CD14-positive monocyte (primary cell): ENCODE measurements around the gene PARL. TPM values are rescaled to one million over a fixed set of nuclear protein-coding genes. Genes with fewer than 3 reads are reported as not detected.

Experiments used
- DNase-seq, 3 donors: peaks; one replicate each; pipeline ENCODE4 v3.0.0-alpha.2; 2011 to 2022
- H2AFZ ChIP-seq: 2 replicates; pipeline ENCODE4 v1.6.0; 2012; ENCODE audit warnings: mild to moderate bottlenecking, low read depth, low read length, inconsistent platforms; ENCODE audit not compliant: insufficient read depth, poor library complexity, severe bottlenecking
- H3K27ac ChIP-seq, 2 donors: 1 replicate in 1 of 2; 2 replicates in 1 of 2; pipeline ENCODE4 v1.5.1; 2012 to 2013; ENCODE audit warnings: low read length in 2 of 2, control low read depth in 1 of 2, inconsistent platforms in 1 of 2, low read depth in 1 of 2, mild to moderate bottlenecking in 1 of 2
- H3K27me3 ChIP-seq, 2 donors: one replicate each; pipeline versions ENCODE4 v1.6.0 to v1.6.1; 2011 to 2013; ENCODE audit warnings: low read length in 2 of 2; ENCODE audit not compliant: control insufficient read depth in 2 of 2, insufficient read depth in 2 of 2
- H3K36me3 ChIP-seq, 2 donors: replicated peaks in 1 of 2; 1 replicate in 1 of 2; 2 replicates in 1 of 2; pipeline versions ENCODE4 v1.5.1 to v1.6.1; 2012 to 2013; ENCODE audit warnings: low read length in 2 of 2, control low read depth in 1 of 2, inconsistent platforms in 1 of 2, mild to moderate bottlenecking in 1 of 2; ENCODE audit not compliant: insufficient read depth in 2 of 2, control insufficient read depth in 1 of 2
- H3K4me1 ChIP-seq, 2 donors: 1 replicate in 1 of 2; 2 replicates in 1 of 2; pipeline versions ENCODE4 v1.5.1 to v1.6.1; 2012 to 2013; ENCODE audit warnings: low read length in 2 of 2, control low read depth in 1 of 2, inconsistent platforms in 1 of 2, mild to moderate bottlenecking in 1 of 2, moderate library complexity in 1 of 2; ENCODE audit not compliant: insufficient read depth in 2 of 2, control insufficient read depth in 1 of 2
- H3K4me2 ChIP-seq: replicated peaks from 2 replicates; pipeline ENCODE3; 2012; ENCODE audit warnings: low read length, moderate library complexity, mild to moderate bottlenecking; ENCODE audit not compliant: poor library complexity, severe bottlenecking; ENCODE audit errors: extremely low read depth
- H3K4me3 ChIP-seq, 3 experiments: fragments of 200-600 bp in 1 of 3; sonication (generic) in 1 of 3; replicated peaks in 1 of 3; 1 replicate in 2 of 3; 2 replicates in 1 of 3; pipeline ENCODE4 v1.5.1; 2011 to 2013; ENCODE audit warnings: low read length in 3 of 3, mild to moderate bottlenecking in 3 of 3, control low read depth in 2 of 3, low read depth in 2 of 3, inconsistent platforms in 1 of 3, moderate library complexity in 1 of 3
- H3K79me2 ChIP-seq: 2 replicates; pipeline ENCODE4 v1.6.0; 2012; ENCODE audit warnings: mild to moderate bottlenecking, control low read depth, inconsistent platforms, low read length, moderate library complexity; ENCODE audit not compliant: insufficient read depth
- H3K9ac ChIP-seq: 2 replicates; pipeline ENCODE4 v1.6.0; 2017; ENCODE audit warnings: low read length, mild to moderate bottlenecking; ENCODE audit not compliant: insufficient read depth, poor library complexity, severe bottlenecking
- H3K9me3 ChIP-seq, 2 donors: replicated peaks in 1 of 2; 1 replicate in 1 of 2; 2 replicates in 1 of 2; pipeline versions ENCODE4 v1.5.1 to v1.6.1; 2012 to 2013; ENCODE audit warnings: low read length in 2 of 2, control low read depth in 1 of 2; ENCODE audit not compliant: control insufficient read depth in 1 of 2, insufficient read depth in 1 of 2
- H4K20me1 ChIP-seq: 2 replicates; pipeline ENCODE4 v1.6.0; 2012; ENCODE audit warnings: mild to moderate bottlenecking, low read length, control low read depth, moderate library complexity; ENCODE audit not compliant: insufficient read depth
- H3K27ac Mint-ChIP-seq, 7 donors: one replicate each; pipeline ENCODE4 v1.8.0; 2020; ENCODE audit warnings: mild to moderate bottlenecking in 7 of 7, mixed read lengths in 7 of 7, moderate library complexity in 6 of 7, inconsistent platforms in 2 of 7
- H3K27me3 Mint-ChIP-seq, 3 donors: one replicate each; pipeline ENCODE4 v1.8.0; 2021 to 2022; ENCODE audit warnings: low read depth in 3 of 3, mild to moderate bottlenecking in 3 of 3, mixed read lengths in 3 of 3, moderate library complexity in 3 of 3, inconsistent platforms in 1 of 3
- H3K36me3 Mint-ChIP-seq, 2 donors: one replicate each; pipeline ENCODE4 v1.8.0; 2020; ENCODE audit warnings: mixed read lengths in 2 of 2, inconsistent platforms in 1 of 2, mild to moderate bottlenecking in 1 of 2
- H3K4me1 Mint-ChIP-seq: one replicate; pipeline ENCODE4 v1.8.0; 2020; ENCODE audit warnings: mild to moderate bottlenecking, mixed read lengths
- H3K4me3 Mint-ChIP-seq, 2 donors: one replicate each; pipeline ENCODE4 v1.8.0; 2020; ENCODE audit warnings: mild to moderate bottlenecking in 2 of 2, mixed read lengths in 2 of 2, moderate library complexity in 1 of 2
- H3K9me3 Mint-ChIP-seq, 7 donors: one replicate each; pipeline ENCODE4 v1.8.0; 2020 to 2022; ENCODE audit warnings: mixed read lengths in 7 of 7, mild to moderate bottlenecking in 6 of 7, moderate library complexity in 6 of 7, inconsistent platforms in 2 of 7
- CTCF ChIP-seq: fragments of 200-600 bp; IDR thresholded peaks from one replicate; pipeline ENCODE4 v1.8.0; 2022; ENCODE audit warnings: antibody characterized with exemption, mild to moderate bottlenecking
- WGBS: methylation state at CpG from one replicate; pipeline ENCODE4 v1.1.5; 2013; ENCODE audit warnings: missing lambda C conversion rate; ENCODE audit not compliant: insufficient coverage; 5-methylcytosine and 5-hydroxymethylcytosine counted together
- intact Hi-C, 2 donors: fragments of 100-400 bp; cut with micrococcal nuclease; formaldehyde crosslinking; loops; one replicate each; pipeline versions ENCODE4 v1.15.0 to v1.15.1; 2023
- polyA plus RNA-seq, 3 donors: library from polyadenylated mRNA; depleted of rRNA in 1 of 3; unstranded in 2 of 3; stranded (reverse) in 1 of 3; fragments of 300-500 nt in 2 of 3; fragments of >200 nt in 1 of 3; fragmentation: Illumina TruSeq in 2 of 3; gene quantifications; 1 replicate in 2 of 3; 2 replicates in 1 of 3; pipeline ENCODE4 v1.2.3, GENCODE V29; 2012 to 2021

Gene PARL
- polyA plus RNA-seq, 3 donors: 65.6 to 196 (median 155) TPM

- H2AFZ ChIP-seq: no peak overlapping the region
- Mint-ChIP-seq H3K9me3 (no peaks in the 10 kb centered on the region), H3K36me3 (peaks cover 88 to 98% of the 10 kb centered on the region in 2 donors), H3K27me3 (no peaks in the 10 kb centered on the region), H3K4me3 (no peak overlapping the region), H3K27ac (no peak overlapping the region), H3K4me1 (no peaks in the 10 kb centered on the region)
- 98% methylated on average over 5 of the region's 6 CpGs for WGBS
- H3K9me3 ChIP-seq: no peaks in the 10 kb centered on the region
- H3K9ac ChIP-seq: no peak overlapping the region
- no peak for TF ChIP-seq CTCF
- peaks cover 97 to 100% of the 10 kb centered on the region in 2 donors for H3K36me3 ChIP-seq
- intact Hi-C loops: no loop called here
- no peaks in the 10 kb centered on the region for H3K4me1 ChIP-seq
- no peaks in the 10 kb centered on the region for H3K79me2 ChIP-seq
- no peaks in the 10 kb centered on the region for H4K20me1 ChIP-seq
- no peak overlapping the region for H3K27ac ChIP-seq
- DNase-seq: no peak
- H3K4me3 ChIP-seq: no peak overlapping the region
- H3K4me2 ChIP-seq: no peak overlapping the region
- no peaks in the 10 kb centered on the region for H3K27me3 ChIP-seq
Measured at GRCh38 chr3:183802989-183803388, 81.7 kb downstream of the PARL start.

GRCh38 chr3:183801601-183802000 lies 83.1 kb downstream of the PARL start:
- peaks cover 82 to 94% of the 10 kb centered on the region in 2 donors for H3K36me3 Mint-ChIP-seq
- peaks cover 88 to 92% of the 10 kb centered on the region in 2 donors for H3K36me3 ChIP-seq
- no peak overlapping the region for H3K27ac ChIP-seq
- no peaks in the 10 kb centered on the region for H3K9me3 Mint-ChIP-seq
- no peak overlapping the region for H2AFZ ChIP-seq
- H3K4me2 ChIP-seq: no peak overlapping the region
- H3K27me3 ChIP-seq: no peaks in the 10 kb centered on the region
- no peak overlapping the region for H3K4me3 Mint-ChIP-seq
- 83% methylated on average over 1 of the region's 5 CpGs for WGBS
- H3K27me3 Mint-ChIP-seq: no peaks in the 10 kb centered on the region
- H3K79me2 ChIP-seq: no peaks in the 10 kb centered on the region
- no peak for DNase-seq
- no peak overlapping the region for H3K4me3 ChIP-seq
- no peaks in the 10 kb centered on the region for H3K9me3 ChIP-seq
- no peak for TF ChIP-seq CTCF
- H3K4me1 Mint-ChIP-seq: no peaks in the 10 kb centered on the region
- no peaks in the 10 kb centered on the region for H3K4me1 ChIP-seq
- no peak overlapping the region for H3K27ac Mint-ChIP-seq
- H3K9ac ChIP-seq: no peak overlapping the region
- H4K20me1 ChIP-seq: no peaks in the 10 kb centered on the region
- intact Hi-C loops: no loop called here
